Suprapubic skin (tissue), 4 donors: ENCODE results near the gene SCO2.

ENCODE experiments used
- CTCF ChIP-seq, 2 donors: fragments of 200-600 bp in 1 of 2; fragments of 450-650 bp in 1 of 2; sonication (generic) in 1 of 2; IDR thresholded peaks; one replicate each; pipeline ENCODE4 v1.5.1; 2016 to 2019; ENCODE audit warnings: antibody characterized with exemption in 2 of 2, mild to moderate bottlenecking in 1 of 2, moderate library complexity in 1 of 2
- EP300 ChIP-seq: sonication (generic); formaldehyde crosslinking; IDR thresholded peaks from one replicate; pipeline ENCODE4 v1.6.1; 2017; ENCODE audit warnings: antibody characterized with exemption
- POLR2AphosphoS5 ChIP-seq, 3 donors: sonication (generic); formaldehyde crosslinking; IDR thresholded peaks; one replicate each; pipeline ENCODE4 v1.6.1; 2017; ENCODE audit warnings: antibody characterized with exemption in 3 of 3

- peak in 2 of 3 donors; percentile 86 to 94 for TF ChIP-seq POLR2AphosphoS5 (IDR thresholded peaks at IDR 0.05)
- peak in 1 of 2 donors; percentile 62 for TF ChIP-seq CTCF (IDR thresholded peaks at IDR 0.05)
- TF ChIP-seq EP300 = no peak
These were observed at the start of gene SCO2 for GRCh38 chr22:50525104-50525857.
